GM12878 (cell line): ENCODE results near the gene RMC1.

Experiments used
- ESRRA ChIP-seq: IDR thresholded peaks from 2 replicates; pipeline ENCODE4 v1.6.1; 2012; ENCODE audit warnings: mild to moderate bottlenecking, low read length, improper control_type of control experiment
- POLR2A ChIP-seq: IDR thresholded peaks from 2 replicates; pipeline ENCODE4 v1.6.1; 2011; ENCODE audit warnings: low read depth, mild to moderate bottlenecking, low read length
- RELA ChIP-seq: fragments of 450-650 bp; IDR thresholded peaks from 2 replicates; pipeline ENCODE4 v1.8.0; 2014; ENCODE audit warnings: borderline replicate concordance; ENCODE audit not compliant: partially characterized antibody
- TF ChIP-seq, protein P1 (sequence below), 3 experiments: IDR thresholded peaks in 2 of 3; conservative IDR thresholded peaks in 1 of 3; 2 replicates each; pipeline ENCODE4 v1.5.1; 2011; ENCODE audit warnings: low read depth in 3 of 3, low read length in 3 of 3, mild to moderate bottlenecking in 3 of 3, control low read depth in 2 of 3, moderate library complexity in 2 of 3, inconsistent platforms in 1 of 3, mixed read lengths in 1 of 3; ENCODE audit not compliant: control insufficient read depth in 2 of 3, insufficient read depth in 1 of 3; ENCODE audit errors: extremely low read depth in 1 of 3

DNA sequence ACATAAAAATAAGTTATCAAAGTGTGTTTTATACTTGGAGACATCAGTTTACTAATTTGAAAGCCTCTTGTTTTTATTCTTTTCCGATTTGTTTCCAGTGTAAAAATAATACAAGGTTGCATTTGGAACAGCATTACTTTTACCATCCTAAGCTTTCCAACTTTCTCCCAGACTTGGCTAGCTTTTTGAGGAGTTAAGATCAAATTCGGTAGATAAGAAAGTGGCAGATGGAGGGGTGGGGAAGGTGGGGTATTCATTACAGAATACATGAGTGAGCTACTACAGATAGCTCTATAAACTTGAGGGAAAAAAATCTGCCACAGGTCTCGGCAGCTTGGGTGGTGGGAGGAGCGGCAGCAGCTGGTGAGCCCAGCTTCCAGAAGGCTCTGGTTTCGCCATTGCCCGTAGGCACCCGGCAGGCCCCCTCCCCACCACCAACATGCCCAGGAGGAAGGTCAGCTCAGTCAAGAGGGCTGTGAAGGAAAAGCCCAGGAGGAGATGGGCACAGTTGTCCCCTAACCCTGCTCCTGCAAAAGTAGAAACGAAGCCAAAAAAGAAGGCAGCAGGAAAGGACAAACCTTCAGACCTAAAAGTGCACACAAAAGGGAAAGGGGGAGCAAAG lies 18.6 kb upstream of the RMC1 start:
- no peak for TF ChIP-seq ESRRA
- TF ChIP-seq, protein P1, sequence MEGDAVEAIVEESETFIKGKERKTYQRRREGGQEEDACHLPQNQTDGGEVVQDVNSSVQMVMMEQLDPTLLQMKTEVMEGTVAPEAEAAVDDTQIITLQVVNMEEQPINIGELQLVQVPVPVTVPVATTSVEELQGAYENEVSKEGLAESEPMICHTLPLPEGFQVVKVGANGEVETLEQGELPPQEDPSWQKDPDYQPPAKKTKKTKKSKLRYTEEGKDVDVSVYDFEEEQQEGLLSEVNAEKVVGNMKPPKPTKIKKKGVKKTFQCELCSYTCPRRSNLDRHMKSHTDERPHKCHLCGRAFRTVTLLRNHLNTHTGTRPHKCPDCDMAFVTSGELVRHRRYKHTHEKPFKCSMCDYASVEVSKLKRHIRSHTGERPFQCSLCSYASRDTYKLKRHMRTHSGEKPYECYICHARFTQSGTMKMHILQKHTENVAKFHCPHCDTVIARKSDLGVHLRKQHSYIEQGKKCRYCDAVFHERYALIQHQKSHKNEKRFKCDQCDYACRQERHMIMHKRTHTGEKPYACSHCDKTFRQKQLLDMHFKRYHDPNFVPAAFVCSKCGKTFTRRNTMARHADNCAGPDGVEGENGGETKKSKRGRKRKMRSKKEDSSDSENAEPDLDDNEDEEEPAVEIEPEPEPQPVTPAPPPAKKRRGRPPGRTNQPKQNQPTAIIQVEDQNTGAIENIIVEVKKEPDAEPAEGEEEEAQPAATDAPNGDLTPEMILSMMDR (IDR thresholded peaks at IDR 0.05 in 2 of 3, conservative IDR thresholded peaks at IDR 0.05 in 1 of 3; ENCODE audit: control insufficient read depth in 2 of 3, extremely low read depth in 1 of 3, insufficient read depth in 1 of 3, low read depth in 3 of 3, low read length in 3 of 3), result no peak
- TF ChIP-seq POLR2A, result no peak
- no peak for TF ChIP-seq RELA
